ENCODE data around the gene MCC. TPM values are rescaled to one million over a fixed set of nuclear protein-coding genes. Genes with fewer than 3 reads are reported as not detected.

The MCC gene
- total RNA-seq, 1 donor from 2014 or later = 47.9 TPM

GRCh38 chr5:113205807-113206206 lies 282.4 kb downstream of the MCC start:
- TF ChIP-seq CTCF (IDR thresholded peaks at IDR 0.05) = no peak
- TF ChIP-seq POLR2AphosphoS5 (IDR thresholded peaks at IDR 0.05; ENCODE audit: insufficient read depth in 1 of 2, low read depth in 1 of 2) = no peak
- no peak for TF ChIP-seq POLR2A (IDR thresholded peaks at IDR 0.05)
- no peaks in the 10 kb centered on the region for H3K36me3 ChIP-seq
- peaks cover 46% of the 10 kb centered on the region for H3K4me1 ChIP-seq
- no peaks in the 10 kb centered on the region for H3K9me3 ChIP-seq
- no peak overlapping the region for H3K27ac ChIP-seq
- no peak overlapping the region for H3K4me3 ChIP-seq
- no peaks in the 10 kb centered on the region for H3K27me3 ChIP-seq
- intact Hi-C loops (cut with DNase I) = no loop called here
- no peak for DNase-seq (ENCODE audit: extremely low spot score in 2 of 2)

GRCh38 chr5:113205323-113205722 lies 282.9 kb downstream of the MCC start:
- no peaks in the 10 kb centered on the region for H3K27me3 ChIP-seq
- intact Hi-C loops (cut with DNase I) = no loop called here
- TF ChIP-seq POLR2A (IDR thresholded peaks at IDR 0.05) (no peak), CTCF (IDR thresholded peaks at IDR 0.05) (no peak), POLR2AphosphoS5 (IDR thresholded peaks at IDR 0.05; ENCODE audit: insufficient read depth in 1 of 2, low read depth in 1 of 2) (no peak)
- peaks cover 50% of the 10 kb centered on the region for H3K4me1 ChIP-seq
- no peak for DNase-seq (ENCODE audit: extremely low spot score in 2 of 2)
- H3K4me3 ChIP-seq = no peak overlapping the region
- H3K27ac ChIP-seq = no peak overlapping the region
- no peaks in the 10 kb centered on the region for H3K9me3 ChIP-seq
- H3K36me3 ChIP-seq = no peaks in the 10 kb centered on the region

- Histone ChIP-seq H3K4me1 (peaks cover 57% of the 10 kb centered on the region), H3K27ac (no peak overlapping the region), H3K27me3 (no peaks in the 10 kb centered on the region), H3K9me3 (no peaks in the 10 kb centered on the region), H3K4me3 (no peak overlapping the region), H3K36me3 (no peaks in the 10 kb centered on the region)
- TF ChIP-seq CTCF (IDR thresholded peaks at IDR 0.05) (no peak), POLR2A (IDR thresholded peaks at IDR 0.05) (no peak), POLR2AphosphoS5 (IDR thresholded peaks at IDR 0.05; ENCODE audit: insufficient read depth in 1 of 2, low read depth in 1 of 2) (peak in 1 of 2 donors; percentile 62)
- no peak for DNase-seq (ENCODE audit: extremely low spot score in 2 of 2)
- intact Hi-C loops (cut with DNase I) = no loop called here
These were observed 283.6 kb downstream of the MCC start for GRCh38 chr5:113204525-113205161.

GRCh38 chr5:113203916-113204315 lies 284.3 kb downstream of the MCC start:
- Histone ChIP-seq H3K9me3 (no peaks in the 10 kb centered on the region), H3K4me3 (no peak overlapping the region), H3K4me1 (peaks cover 64% of the 10 kb centered on the region), H3K27ac (no peak overlapping the region), H3K36me3 (no peaks in the 10 kb centered on the region), H3K27me3 (no peaks in the 10 kb centered on the region)
- intact Hi-C loops (cut with DNase I) = no loop called here
- DNase-seq (ENCODE audit: extremely low spot score in 2 of 2) = no peak
- TF ChIP-seq CTCF (IDR thresholded peaks at IDR 0.05) = no peak
- TF ChIP-seq POLR2A (IDR thresholded peaks at IDR 0.05) = no peak
- no peak for TF ChIP-seq POLR2AphosphoS5 (IDR thresholded peaks at IDR 0.05; ENCODE audit: insufficient read depth in 1 of 2, low read depth in 1 of 2)
